GM12878 (cell line): Measurements from ENCODE around the gene SEPHS1. TPM values are rescaled to one million over a fixed set of nuclear protein-coding genes. Genes with fewer than 3 reads are reported as not detected.

Experiments
- ATAC-seq: fragments of 200-7000 bp; cut with Tn5 transposase; 3 replicates; pipeline ENCODE4 v1.9.1; 2020; ENCODE audit warnings: mild to moderate bottlenecking, moderate library complexity
- BruUV-seq: library from RNA; stranded (reverse); fragments of 400-500 nt; replicated peaks from 2 replicates; lab custom pipeline; 2021; lab: Mats Ljungman, UMichigan
- CTCF ChIA-PET: fragments of 300-600 bp; sonication (Branson Sonifier 250); formaldehyde crosslinking; extraction: SDS; loops from one replicate; lab custom pipeline; 2021; ENCODE audit warnings: inconsistent platforms; lab: Yijun Ruan, JAX
- POLR2A ChIA-PET: fragments of 350-600 bp; formaldehyde crosslinking; extraction: SDS; loops from one replicate; lab custom pipeline; 2021; ENCODE audit warnings: inconsistent platforms; lab: Charles Lee
- RAD21 ChIA-PET: fragments of 300-600 bp; sonication (Branson Sonifier 250); formaldehyde crosslinking; loops from one replicate; lab custom pipeline; 2023; ENCODE audit warnings: antibody characterized with exemption; ENCODE audit not compliant: unreplicated experiment; lab: Charles Lee
- SMC1A ChIA-PET: fragments of 300-600 bp; sonication (Branson Sonifier 250); formaldehyde crosslinking; loops from one replicate; lab custom pipeline; 2023; ENCODE audit not compliant: unreplicated experiment, uncharacterized antibody; lab: Charles Lee
- DNase-seq: peaks from one replicate; pipeline ENCODE4 v3.0.0-alpha.2; 2011; ENCODE audit warnings: low read depth, low spot score
- FAIRE-seq: peaks from 3 replicates; lab custom pipeline; 2011; peaks lifted over from hg19 to GRCh38; lab: Jason Lieb, UNC
- H2AFZ ChIP-seq: 2 replicates; pipeline ENCODE4 v1.6.0; 2011; ENCODE audit warnings: low read depth, low read length, control low read depth; ENCODE audit not compliant: control insufficient read depth
- H3K27ac ChIP-seq: 2 replicates; pipeline ENCODE4 v1.5.1; 2011; ENCODE audit warnings: control low read depth; ENCODE audit not compliant: control insufficient read depth, insufficient read depth
- H3K27me3 ChIP-seq, 2 experiments: replicated peaks in 1 of 2; 2 replicates each; pipeline versions ENCODE4 v1.6.0 to v1.6.1; 2011; ENCODE audit warnings: low read length in 1 of 2; ENCODE audit not compliant: control insufficient read depth in 2 of 2, insufficient read depth in 2 of 2
- H3K36me3 ChIP-seq, 2 experiments: 2 replicates each; pipeline ENCODE4 v1.5.1; 2011; ENCODE audit warnings: low read length in 1 of 2; ENCODE audit not compliant: control insufficient read depth in 2 of 2, insufficient read depth in 2 of 2
- H3K4me1 ChIP-seq: 2 replicates; pipeline ENCODE4 v1.6.1; 2011; ENCODE audit warnings: mild to moderate bottlenecking, low read length, moderate library complexity, mixed read lengths; ENCODE audit not compliant: control insufficient read depth, insufficient read depth
- H3K4me2 ChIP-seq: 2 replicates; pipeline ENCODE4 v1.6.0; 2011; ENCODE audit warnings: control low read depth; ENCODE audit not compliant: control insufficient read depth, insufficient read depth
- H3K4me3 ChIP-seq: fragments of 200-600 bp; sonication (generic); 2 replicates; pipeline ENCODE4 v1.5.1; 2016
- H3K79me2 ChIP-seq: 2 replicates; pipeline ENCODE4 v1.6.0; 2011; ENCODE audit warnings: low read length; ENCODE audit not compliant: control insufficient read depth, insufficient read depth
- H3K9ac ChIP-seq: 2 replicates; pipeline ENCODE4 v1.8.0; 2011; ENCODE audit warnings: low read length, control low read depth, mixed read lengths; ENCODE audit not compliant: control insufficient read depth, insufficient read depth
- H3K9me3 ChIP-seq: replicated peaks from 3 replicates; pipeline ENCODE4 v1.5.1; 2011; ENCODE audit warnings: mild to moderate bottlenecking, low read length; ENCODE audit not compliant: control insufficient read depth, insufficient read depth
- H4K20me1 ChIP-seq: 2 replicates; pipeline ENCODE4 v1.6.0; 2011; ENCODE audit not compliant: control insufficient read depth, insufficient read depth
- ATF3 ChIP-seq: IDR thresholded peaks from 2 replicates; pipeline ENCODE4 v1.6.1; 2011; ENCODE audit warnings: low read depth, mild to moderate bottlenecking, low read length, moderate library complexity, borderline replicate concordance; ENCODE audit errors: extremely low read depth
- NR2C2 ChIP-seq: IDR thresholded peaks from 2 replicates; pipeline ENCODE4 v1.6.1; 2011; ENCODE audit warnings: borderline replicate concordance, low read depth; ENCODE audit not compliant: control insufficient read depth, insufficient read length
- RCOR1 ChIP-seq: conservative IDR thresholded peaks from 2 replicates; pipeline ENCODE4 v1.6.1; 2012; ENCODE audit warnings: low read depth, low read length, improper control_type of control experiment
- USF1 ChIP-seq: IDR thresholded peaks from 2 replicates; pipeline ENCODE4 v1.6.1; 2011; ENCODE audit warnings: borderline replicate concordance, low read depth, mild to moderate bottlenecking, moderate library complexity, mixed read lengths, low read length; ENCODE audit not compliant: insufficient read depth; ENCODE audit errors: extremely low read length
- WGBS: methylation state at CpG from one replicate; pipeline ENCODE4 v1.1.6; 2016; ENCODE audit warnings: low lambda C conversion rate; ENCODE audit not compliant: insufficient replicate concordance, insufficient coverage; ENCODE audit errors: missing lambda C conversion rate; 5-methylcytosine and 5-hydroxymethylcytosine counted together
- in situ Hi-C: fragments of 300-500 bp; cut with MboI; formaldehyde crosslinking; loops from 9 replicates; pipeline ENCODE4 v1.14.3; 2018; ENCODE audit warnings: mixed read lengths
- intact Hi-C: fragments of 100-400 bp; cut with micrococcal nuclease; formaldehyde crosslinking; loops from one replicate; pipeline ENCODE4 v1.14.2; 2022; ENCODE audit not compliant: unreplicated experiment
- polyA plus RNA-seq, 11 experiments: library from polyadenylated mRNA; depleted of rRNA in 4 of 11; unstranded in 6 of 11; stranded (reverse) in 5 of 11; fragments of >200 nt; fragmentation: Nextera tagmentation in 4 of 11; fragmentation: Illumina TruSeq in 1 of 11; extraction: Ambion mirVana in 4 of 11; extraction: Trizol in 1 of 11; gene quantifications; 1 replicate in 1 of 11; 2 replicates in 10 of 11; pipeline versions ENCODE4 v1.2.1 to v1.2.3, GENCODE V29; 2011 to 2016; ENCODE audit warnings: inconsistent platforms in 2 of 11, missing spikeins in 2 of 11, low read depth in 1 of 11
- total RNA-seq, 4 experiments: library from RNA; depleted of rRNA in 3 of 4; stranded (reverse); fragments of >200 nt in 3 of 4; fragmentation: Illumina TruSeq in 1 of 4; extraction: Trizol in 1 of 4; gene quantifications; 2 replicates each; pipeline versions ENCODE4 v1.2.1 to v1.2.3, GENCODE V29; 2013 to 2021

Gene SEPHS1
- total and polyA plus RNA-seq, 10 of the 15 experiments (the other 5 are each of a cell fraction or from before 2014, with no cell fraction given) = 14.7 to 85.4 (median 48.5) TPM

GRCh38 chr10:13375791-13376190, 27.7 kb upstream of the SEPHS1 start (continued):
- no peak for TF ChIP-seq RCOR1
- no peak for TF ChIP-seq NR2C2

GRCh38 chr10:13373644-13374043, 25.6 kb upstream of the SEPHS1 start:
- no TSS peak for BruUV-seq
- no peak for ATAC-seq
- FAIRE-seq = no peak
- POLR2A ChIA-PET = no interaction called here
- no peak for DNase-seq
- RAD21 ChIA-PET = interaction anchor here (2.6 kb wide), 1 partner anchor 164 kb away, joined by 12 read pairs; no protein-coding TSS in a partner anchor
- Histone ChIP-seq H3K4me1 (no peaks in the 10 kb centered on the region), H3K9me3 (no peaks in the 10 kb centered on the region), H3K9ac (no peak overlapping the region)
- CTCF ChIA-PET = interaction anchor here (1.5 to 3.0 kb wide), 4 partner anchors 10 to 216 kb away, joined by 4 to 41 read pairs (median 10); partner anchors contain the start of gene MCM10
- TF ChIP-seq ATF3 (no peak), USF1 (no peak)
- TF ChIP-seq, all 136 proteins: peak for 0
- Histone ChIP-seq H3K79me2 (no peaks in the 10 kb centered on the region), H4K20me1 (no peaks in the 10 kb centered on the region), H3K36me3 (no peaks in the 10 kb centered on the region), H3K27ac (no peak overlapping the region), H3K4me2 (no peak overlapping the region), H3K27me3 (no peaks in the 10 kb centered on the region; a peak in 1 of 4 replicates), H2AFZ (no peak overlapping the region), H3K4me3 (no peak overlapping the region)
- intact Hi-C loops = loop anchor here (5.0 kb wide), 1 partner anchor 404 kb away; no protein-coding TSS in a partner anchor
- SMC1A ChIA-PET = interaction anchor here (1.2 kb wide), 1 partner anchor 11 kb away, joined by 3 read pairs; no protein-coding TSS in a partner anchor
- in situ Hi-C loops = loop anchor here (5.0 to 10.0 kb wide), 3 partner anchors 64 to 401 kb away; no protein-coding TSS in a partner anchor
- 59% methylated on average over 2 of the region's 2 CpGs for WGBS
